ENCODE data around the gene ZNF548.

DNA sequence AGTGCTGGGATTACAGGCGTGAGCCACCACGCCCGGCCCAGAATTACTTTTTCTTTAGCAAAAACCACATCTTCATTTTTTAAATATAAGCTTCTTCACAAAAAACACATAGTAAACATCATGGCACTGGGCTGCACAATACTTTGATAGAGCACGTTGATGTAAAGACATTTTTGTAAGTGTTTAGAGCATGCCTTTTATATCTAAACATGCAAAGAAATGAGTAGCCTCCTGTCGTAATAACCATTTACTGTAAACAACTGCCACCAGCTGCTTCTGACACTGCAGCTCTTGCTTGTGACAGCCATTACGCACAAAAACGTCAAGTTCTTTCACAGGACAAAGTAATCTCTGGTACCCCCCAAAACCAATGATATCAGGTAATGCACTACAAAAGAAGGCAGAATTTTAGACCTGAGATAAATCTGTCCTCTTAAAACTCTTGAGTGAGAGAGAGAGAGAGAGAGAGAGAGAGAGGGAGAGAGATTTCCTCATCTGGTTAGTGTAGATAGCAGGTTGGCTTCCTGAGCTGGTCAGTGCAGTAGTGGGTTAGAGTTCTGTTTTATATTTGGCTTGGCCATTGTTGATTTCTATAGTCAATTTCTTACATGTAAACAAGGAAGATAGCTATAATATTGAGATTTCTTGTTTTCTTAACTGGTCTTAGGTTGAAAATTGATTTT is 6.7 kb upstream of the ZNF548 start:
- TF ChIP-seq, protein P1, sequence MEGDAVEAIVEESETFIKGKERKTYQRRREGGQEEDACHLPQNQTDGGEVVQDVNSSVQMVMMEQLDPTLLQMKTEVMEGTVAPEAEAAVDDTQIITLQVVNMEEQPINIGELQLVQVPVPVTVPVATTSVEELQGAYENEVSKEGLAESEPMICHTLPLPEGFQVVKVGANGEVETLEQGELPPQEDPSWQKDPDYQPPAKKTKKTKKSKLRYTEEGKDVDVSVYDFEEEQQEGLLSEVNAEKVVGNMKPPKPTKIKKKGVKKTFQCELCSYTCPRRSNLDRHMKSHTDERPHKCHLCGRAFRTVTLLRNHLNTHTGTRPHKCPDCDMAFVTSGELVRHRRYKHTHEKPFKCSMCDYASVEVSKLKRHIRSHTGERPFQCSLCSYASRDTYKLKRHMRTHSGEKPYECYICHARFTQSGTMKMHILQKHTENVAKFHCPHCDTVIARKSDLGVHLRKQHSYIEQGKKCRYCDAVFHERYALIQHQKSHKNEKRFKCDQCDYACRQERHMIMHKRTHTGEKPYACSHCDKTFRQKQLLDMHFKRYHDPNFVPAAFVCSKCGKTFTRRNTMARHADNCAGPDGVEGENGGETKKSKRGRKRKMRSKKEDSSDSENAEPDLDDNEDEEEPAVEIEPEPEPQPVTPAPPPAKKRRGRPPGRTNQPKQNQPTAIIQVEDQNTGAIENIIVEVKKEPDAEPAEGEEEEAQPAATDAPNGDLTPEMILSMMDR (IDR thresholded peaks at IDR 0.05), result no peak
- TF ChIP-seq POLR2AphosphoS5 (IDR thresholded peaks at IDR 0.05), result no peak
